Retinal pigment epithelial cell (primary cell): Measurements from ENCODE around the gene GNB1L.

ENCODE experiments used
- DNase-seq: peaks from one replicate; pipeline ENCODE4 v3.0.0-alpha.2; 2010; ENCODE audit warnings: low read depth
- H3K4me3 ChIP-seq: 2 replicates; pipeline ENCODE4 v1.5.1; 2011; ENCODE audit warnings: mild to moderate bottlenecking, low read length, control low read depth, moderate library complexity
- TF ChIP-seq, protein P1 (sequence below): conservative IDR thresholded peaks from 2 replicates; pipeline ENCODE4 v1.5.1; 2011; ENCODE audit warnings: low read depth, low read length, control low read depth, inconsistent platforms

Gene GNB1L

DNA sequence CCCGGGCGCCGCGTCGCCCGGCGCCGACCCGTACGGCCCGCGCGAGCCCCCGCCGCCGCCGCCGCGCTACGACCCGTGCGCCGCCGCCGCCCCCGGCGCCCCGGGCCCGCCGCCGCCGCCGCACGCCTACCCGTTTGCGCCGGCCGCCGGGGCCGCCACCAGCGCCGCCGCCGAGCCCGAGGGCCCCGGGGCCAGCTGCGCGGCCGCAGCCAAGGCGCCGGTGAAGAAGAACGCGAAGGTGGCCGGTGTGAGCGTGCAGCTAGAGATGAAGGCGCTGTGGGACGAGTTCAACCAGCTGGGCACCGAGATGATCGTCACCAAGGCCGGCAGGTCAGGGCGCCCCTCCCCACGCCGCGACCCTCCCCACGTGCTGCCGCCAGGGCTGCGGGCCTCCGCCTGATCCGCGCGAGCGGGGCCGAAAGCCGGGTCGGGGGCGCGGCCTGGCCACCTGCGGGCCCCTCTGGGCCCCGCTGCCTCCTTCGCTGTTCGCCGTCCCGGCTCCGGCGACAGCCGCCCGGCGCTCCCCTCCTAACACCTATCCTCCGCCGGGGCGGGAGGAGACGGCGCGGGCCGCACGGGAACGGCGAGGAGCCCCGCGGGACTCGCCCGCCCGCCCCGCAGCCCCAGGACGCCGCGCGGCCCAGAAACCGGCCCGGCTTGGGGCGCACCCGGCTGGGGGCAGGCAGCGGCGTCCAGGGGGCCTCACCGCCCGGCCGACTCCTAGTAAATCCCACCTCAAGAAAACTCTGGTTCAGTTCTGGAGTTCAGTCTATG lies 93.5 kb downstream of the GNB1L start:
- no peak for DNase-seq
- TF ChIP-seq, protein P1, sequence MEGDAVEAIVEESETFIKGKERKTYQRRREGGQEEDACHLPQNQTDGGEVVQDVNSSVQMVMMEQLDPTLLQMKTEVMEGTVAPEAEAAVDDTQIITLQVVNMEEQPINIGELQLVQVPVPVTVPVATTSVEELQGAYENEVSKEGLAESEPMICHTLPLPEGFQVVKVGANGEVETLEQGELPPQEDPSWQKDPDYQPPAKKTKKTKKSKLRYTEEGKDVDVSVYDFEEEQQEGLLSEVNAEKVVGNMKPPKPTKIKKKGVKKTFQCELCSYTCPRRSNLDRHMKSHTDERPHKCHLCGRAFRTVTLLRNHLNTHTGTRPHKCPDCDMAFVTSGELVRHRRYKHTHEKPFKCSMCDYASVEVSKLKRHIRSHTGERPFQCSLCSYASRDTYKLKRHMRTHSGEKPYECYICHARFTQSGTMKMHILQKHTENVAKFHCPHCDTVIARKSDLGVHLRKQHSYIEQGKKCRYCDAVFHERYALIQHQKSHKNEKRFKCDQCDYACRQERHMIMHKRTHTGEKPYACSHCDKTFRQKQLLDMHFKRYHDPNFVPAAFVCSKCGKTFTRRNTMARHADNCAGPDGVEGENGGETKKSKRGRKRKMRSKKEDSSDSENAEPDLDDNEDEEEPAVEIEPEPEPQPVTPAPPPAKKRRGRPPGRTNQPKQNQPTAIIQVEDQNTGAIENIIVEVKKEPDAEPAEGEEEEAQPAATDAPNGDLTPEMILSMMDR, result no peak
- no peak overlapping the region for H3K4me3 ChIP-seq

DNA sequence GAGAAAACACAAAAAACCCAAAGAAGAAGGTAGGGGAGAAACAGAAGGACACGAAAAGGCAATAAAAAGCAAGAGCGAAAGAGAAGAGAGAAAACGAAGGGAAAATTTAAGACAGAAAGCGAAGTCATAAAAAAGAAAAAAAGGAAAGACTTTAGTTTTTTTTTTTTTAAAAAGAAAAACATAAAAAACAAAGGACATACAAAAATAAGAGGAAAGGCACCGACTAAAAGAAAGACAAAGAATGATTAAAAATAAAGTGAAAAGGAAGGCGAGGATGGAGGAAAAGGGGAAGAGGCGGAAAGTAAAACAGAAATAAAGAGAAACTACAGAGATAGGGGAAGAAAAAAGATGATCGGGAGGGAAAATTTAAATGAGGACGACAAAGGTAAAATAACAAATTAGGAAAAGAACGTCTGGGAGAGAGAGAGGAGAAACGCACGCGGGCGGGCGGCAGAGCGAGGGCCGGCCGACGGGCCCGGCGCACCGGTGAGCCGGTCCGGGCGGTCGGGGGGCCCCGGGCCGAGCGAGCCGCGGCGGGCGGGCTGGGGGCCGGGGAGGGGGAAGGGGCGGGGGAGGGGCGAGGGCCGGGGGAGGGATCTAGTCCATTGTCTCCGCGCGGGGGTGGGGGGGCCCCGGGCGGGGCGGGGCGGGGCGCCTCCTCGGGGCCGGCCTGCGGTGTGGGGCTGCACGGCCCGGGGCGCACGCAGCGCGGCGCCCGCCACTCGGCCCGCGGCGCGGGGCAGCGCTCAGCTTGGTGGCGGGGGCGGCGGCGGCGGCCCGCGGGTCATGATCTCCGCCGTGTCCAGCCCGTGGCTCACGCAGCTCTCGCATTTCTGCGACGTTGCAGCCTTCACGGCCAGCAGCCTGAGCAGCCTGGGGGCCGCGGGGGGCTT lies 94.4 kb downstream of the GNB1L start, which contains the start of gene TBX1:
Gene TBX1 (plus strand): TSS at position 721 of the 893 bp plus-strand sequence. CDS start 66 bp downstream, at position 787.
- no peak within 1 kb of the TSS for H3K4me3 ChIP-seq
- DNase-seq, result no peak
- TF ChIP-seq, protein P1, result no peak

DNA sequence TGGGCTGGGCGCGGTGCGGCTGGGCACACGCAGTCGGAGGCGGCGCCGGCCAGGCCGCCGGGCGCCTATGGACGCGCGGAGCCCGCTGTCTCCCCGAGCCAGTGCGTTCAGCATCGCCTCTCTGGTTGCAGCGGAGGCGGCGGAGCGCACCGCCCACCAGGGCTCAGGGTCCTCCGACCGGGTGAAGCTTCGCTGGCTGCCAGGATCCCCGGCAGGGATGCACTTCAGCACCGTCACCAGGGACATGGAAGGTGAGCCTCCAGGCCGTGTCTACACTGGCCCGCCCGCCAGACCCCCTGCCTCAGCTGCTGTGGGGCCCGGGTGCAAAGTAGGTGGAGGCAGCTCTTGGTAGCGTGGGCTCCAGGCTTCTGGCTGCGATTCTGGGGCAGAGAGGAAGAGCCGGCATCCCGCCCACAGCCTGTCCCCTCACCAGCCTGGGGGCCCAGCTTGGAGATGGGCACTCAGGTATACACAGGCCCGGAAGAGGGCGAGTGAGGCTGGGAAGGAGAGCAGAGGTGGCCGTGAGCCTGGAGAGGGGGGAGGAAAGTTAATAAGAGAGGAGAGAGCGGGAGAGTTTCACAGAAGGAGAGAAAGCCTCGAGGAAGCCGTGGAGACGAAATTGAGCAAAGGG lies 95.1 kb downstream of the GNB1L start:
- DNase-seq, result no peak
- TF ChIP-seq, protein P1, result no peak
- no peak overlapping the region for H3K4me3 ChIP-seq

DNA sequence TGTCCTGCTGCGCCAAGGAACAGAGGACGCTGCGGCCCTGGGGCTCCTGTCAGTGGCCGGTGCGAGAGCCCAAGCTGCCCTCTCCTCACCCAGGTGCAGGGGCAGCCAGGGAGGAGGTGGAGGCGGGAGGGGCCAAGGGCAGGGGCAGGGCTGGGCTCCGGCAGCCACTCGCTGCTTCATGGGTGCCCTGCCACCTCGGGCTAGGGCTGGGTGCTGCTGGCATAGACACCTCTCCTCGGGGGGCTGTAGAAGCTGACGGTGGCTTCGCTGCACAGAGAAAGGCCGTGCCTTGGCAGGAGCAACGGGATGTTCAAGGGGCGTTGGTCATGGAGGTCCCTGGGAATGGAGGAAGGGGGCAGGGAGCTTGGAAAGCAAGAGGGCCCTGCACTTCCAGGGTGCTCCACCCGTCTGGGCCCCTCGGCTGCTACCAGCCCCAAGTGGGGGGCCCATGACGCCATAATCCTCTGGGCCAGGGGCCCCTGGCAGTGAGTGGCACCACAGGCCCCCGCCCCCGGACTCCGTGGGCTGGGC lies 95.7 kb downstream of the GNB1L start:
- no peak for DNase-seq
- no peak overlapping the region for H3K4me3 ChIP-seq
- TF ChIP-seq, protein P1, result no peak

DNA sequence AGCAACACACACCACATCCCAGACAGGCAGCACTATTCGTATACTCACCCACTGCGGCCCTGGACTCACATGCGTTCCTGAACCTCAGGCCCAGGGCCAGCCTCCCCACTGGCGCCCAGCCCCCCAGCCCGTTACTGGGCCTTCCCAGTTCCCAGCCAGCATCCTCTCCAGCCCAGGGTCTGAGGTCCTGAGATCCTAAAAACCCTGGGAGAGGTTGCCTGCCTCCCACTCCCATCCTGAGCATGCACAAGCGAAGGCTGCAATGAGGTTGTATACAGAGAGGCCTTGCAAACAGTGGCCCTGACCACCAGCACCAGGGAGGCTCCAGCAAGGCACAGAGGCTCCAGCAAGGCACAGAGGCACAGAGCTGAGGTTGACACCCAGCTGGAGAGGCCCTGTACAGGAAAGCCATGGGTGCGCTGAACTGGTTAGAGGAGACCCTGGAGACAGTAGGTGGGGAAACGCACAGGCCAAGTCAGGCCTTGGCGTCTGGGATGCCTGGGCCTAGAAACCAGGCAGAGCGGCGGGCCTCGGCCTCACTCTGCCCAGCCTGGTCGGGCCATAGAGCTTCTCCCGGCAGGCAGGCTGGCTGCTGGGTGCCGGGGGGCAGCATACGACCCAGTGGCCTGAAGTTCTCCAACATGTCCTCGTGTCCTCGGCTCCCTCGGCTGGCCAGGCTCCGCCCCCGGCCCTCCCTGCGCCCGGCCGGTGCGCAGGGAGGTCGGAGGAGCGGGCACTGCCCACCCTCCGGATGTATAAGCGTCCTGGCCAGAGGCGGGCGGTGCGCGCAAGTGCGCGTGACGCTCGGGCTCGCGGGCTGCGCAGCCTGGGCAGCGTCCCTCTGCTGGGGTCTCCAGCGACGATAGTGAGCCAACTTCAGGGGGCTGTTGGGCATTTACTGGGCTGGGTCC lies 96.4 kb downstream of the GNB1L start:
- TF ChIP-seq, protein P1, result no peak
- H3K4me3 ChIP-seq, result no peak overlapping the region
- DNase-seq, result no peak
